DMS79 treated with DMSO at 0.1 percent for 48 hours (cell line): Measurements from ENCODE around the gene DNM1L.
A peak's percentile ranks its signal among the peaks of the same experiment; 100 is the strongest.

Experiments used
- DNase-seq: peaks from one replicate; lab custom pipeline; 2025; lab: John Stamatoyannopoulos, UW

Gene DNM1L

GRCh38 chr12:32679091-32679919 is at the start of gene DNM1L:
DNM1L (plus strand) TSS chr12:32679301; CDS start chr12:32679364, 63 bp downstream.
- DNase-seq: peak; percentile 91

- DNase-seq: no peak
Observed at GRCh38 chr12:32641287-32641901, 37.7 kb upstream of the DNM1L start.

GRCh38 chr12:32644431-32644830 is 34.7 kb upstream of the DNM1L start:
- no peak for DNase-seq

- DNase-seq: no peak
Observed at GRCh38 chr12:32647275-32647674, 31.8 kb upstream of the DNM1L start.

- DNase-seq: no peak
Observed at GRCh38 chr12:32650508-32650907, 28.6 kb upstream of the DNM1L start.

DNA sequence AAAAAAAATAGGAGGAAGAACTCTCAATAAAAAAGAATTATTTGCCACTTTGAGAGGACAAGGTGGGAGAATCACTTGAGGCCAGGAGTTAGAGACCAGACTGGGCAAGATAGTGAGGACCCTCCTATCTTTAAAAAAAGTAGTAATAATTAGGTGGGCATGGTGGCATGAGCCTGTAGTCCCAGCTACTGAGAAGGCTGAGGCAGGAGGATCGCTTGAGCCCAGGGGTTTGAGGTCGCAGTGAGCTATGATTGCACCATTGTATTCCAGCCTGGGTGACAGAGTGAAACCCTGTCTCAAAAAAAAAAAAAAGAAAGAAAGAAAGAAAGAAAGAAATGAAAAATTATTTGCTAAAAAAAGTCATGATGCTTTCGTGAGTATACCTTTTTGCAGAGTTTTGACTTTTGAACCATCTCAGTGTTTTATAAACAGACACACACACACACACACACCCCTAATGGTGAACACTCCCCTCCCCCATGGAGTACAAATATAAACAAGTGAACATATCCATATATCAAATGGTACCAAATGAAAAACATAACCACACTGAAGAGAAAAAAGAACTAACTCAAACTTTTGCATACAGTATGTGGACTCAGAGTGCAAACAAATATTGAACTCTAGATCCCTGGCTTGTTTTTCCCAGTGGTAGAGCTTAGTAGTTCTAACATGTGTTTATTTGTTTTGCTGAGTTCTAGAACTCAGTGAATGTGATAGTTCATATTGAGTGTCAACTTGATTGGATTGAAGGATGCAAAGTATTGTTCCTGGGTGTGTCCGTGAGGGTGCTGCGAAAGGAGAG is 27.7 kb upstream of the DNM1L start:
- no peak for DNase-seq

DNA sequence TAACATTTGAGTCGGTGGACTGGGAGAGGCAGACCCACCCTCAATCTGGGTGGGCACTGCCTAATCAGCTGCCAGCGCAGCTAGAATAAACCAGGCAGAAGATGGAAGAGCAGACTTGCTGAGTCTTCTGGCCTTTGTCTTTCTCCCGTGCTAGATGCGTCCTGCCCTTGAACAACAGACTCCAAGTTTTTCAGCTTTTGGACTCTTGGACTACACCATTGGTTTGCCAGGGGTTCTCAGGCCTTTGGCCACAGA is 27.2 kb upstream of the DNM1L start:
- DNase-seq: no peak

- DNase-seq: no peak
Observed at GRCh38 chr12:32659908-32660440, 19.1 kb upstream of the DNM1L start.

GRCh38 chr12:32661706-32662105 is 17.4 kb upstream of the DNM1L start:
- no peak for DNase-seq

DNA sequence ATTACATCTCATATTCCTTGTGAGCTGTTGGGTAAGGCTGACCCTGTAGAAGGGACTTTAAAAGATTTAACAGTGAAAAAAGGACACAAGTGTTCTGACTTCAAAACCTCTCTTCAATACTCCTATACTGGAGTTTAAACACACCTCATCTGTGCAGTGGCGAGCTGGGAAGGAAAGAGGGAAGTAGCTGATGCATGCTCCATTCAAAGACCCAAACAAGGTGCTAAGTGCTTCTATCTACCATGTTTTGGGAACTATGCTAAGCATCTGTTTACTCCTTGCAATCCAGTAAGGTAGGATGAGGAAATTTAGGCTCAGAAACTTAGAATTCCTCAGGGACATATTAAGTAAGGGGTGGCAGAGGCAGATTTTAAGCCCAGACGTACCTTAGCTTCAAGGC is 16.4 kb upstream of the DNM1L start:
- DNase-seq: no peak

DNA sequence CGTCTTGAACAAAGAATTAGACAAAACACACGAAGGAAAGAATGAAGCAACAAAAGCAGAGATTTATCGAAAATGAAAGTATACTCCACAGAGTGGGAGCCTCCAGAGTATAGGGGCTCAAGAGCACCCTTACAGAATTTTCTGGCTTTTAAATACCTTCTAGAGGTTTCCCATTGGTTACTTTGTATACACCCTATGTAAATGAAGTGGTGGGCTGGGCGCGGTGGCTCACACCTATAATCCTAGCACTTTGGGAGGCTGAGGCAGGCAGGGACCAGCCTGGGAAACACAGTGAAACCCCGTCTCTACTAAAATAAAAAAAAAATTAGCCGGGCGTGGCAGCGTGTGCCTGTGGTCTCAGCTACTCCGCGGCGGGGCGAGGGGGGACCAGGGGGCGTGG is 13.1 kb upstream of the DNM1L start:
- DNase-seq: no peak

- DNase-seq: no peak
Observed at GRCh38 chr12:32669584-32669983, 9.5 kb upstream of the DNM1L start.

DNA sequence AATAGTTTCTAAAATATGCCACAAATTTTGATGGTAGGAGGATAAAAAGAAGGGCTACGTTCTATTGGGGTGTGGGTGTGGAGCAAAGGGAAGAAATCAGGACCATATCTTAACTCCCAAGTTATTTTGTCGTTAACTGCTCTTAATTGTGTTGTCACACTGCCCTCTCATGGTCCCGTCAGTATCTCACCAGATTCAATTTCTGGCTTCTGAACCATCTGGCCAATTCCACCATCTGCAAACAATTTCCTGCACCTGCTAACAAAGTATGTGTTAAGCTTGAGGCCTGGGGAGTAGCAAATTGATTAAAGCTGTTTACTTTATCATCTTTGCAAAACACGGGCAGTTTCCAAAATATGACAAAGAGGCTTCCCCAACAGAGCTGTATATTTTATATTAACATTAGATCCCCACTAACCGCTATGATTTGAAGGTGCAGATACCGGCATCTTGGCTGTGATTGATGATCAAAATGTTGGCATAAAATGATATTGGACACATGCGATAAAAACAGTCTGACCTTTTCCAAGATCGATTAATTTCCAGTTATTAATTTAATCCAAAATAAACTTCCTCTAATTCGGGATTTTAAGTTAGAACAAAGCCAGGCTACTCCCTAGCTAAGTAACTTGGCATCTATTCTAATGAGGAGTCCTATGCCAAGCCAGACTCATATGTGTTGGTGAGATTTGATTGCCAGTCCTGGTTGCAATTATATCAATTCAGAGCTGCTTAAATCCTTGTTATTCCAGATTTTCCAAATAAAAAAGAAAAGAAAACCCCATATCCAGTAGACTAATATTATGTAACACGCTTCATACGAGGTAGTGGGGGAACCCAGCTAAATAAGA is 6.9 kb upstream of the DNM1L start:
- peak; percentile 19 for DNase-seq

GRCh38 chr12:32679920-32680237 is 778 bp downstream of the DNM1L start:
- DNase-seq: peak; percentile 49

DNA sequence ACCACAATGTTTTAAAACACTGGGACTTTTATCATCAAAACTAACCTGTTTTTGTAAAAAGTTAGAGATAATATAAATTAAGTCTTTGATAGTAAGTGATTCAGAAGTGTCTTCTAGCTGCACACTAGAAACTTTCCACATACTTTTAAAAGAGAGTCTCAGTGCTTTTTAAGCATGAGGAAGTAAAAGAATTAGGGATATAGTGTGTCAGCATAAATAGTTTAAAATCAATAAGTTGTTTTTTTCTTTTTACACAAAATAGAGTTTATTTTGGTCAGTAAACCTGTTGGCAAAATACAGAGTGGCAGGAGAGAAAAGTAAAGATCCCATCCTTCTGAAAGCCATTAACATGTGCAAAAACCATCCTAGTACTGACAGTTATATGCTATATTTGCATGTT is 1.7 kb downstream of the DNM1L start:
- DNase-seq: no peak

DNA sequence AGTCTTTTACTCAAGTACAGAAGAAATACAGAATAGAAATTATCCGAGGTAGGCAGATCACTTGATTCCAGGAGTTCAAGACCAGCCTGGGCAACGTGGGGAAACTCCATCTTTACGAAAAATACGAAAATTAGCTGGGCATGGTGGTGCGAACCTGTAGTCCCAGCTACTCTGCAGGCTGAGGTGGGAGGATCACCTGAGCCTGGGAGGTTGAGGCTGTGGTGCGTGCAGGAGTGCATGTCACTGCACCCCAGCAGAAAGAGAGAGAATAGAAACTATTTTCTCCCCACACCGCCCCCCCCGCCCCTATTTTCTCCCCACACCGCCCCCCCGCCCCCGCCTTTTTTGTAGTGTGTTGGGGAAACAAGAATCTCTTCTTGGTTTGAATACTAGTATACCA is 2.2 kb downstream of the DNM1L start:
- no peak for DNase-seq

- DNase-seq: no peak
Observed at GRCh38 chr12:32686340-32686739, 7.2 kb downstream of the DNM1L start.

GRCh38 chr12:32688786-32689185 is 9.7 kb downstream of the DNM1L start:
- DNase-seq: no peak

DNA sequence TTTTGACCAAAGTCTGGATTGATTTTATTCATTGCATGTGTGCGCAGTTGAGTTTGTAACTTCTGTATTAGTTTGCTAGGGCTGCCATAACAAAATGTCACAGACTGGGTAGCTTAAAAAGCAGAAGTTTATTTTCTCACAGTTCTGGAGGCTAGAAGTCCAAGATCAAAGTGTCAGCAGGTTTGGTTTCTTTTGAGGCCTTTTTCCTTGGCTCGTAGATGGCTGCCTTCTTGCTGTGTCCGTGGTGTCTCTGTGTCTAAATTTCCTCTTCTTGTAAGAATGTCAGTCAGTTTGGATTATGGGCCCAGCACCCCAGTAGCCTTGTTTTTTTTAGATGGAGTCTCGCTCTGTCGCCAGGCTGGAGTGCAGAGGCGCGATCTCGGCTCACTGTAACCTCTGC is 11.8 kb downstream of the DNM1L start:
- DNase-seq: no peak

DNA sequence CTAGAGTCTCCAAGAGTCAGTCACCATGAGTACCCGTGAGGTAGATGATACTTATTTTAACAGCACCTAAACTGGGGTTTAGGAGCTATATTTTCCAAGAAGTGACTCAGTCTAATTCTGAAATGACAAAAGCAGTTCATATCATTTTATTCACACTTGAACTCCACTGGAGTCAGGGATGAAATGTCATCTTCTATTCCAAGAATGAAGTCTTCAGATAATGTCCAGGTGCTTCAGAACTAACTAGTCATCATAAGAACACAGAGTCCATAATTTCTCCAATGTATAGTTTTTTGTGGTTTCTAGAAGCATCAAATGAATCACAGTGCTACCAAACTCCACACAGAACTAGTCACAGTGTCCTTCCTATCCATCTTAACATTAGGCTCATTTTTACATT is 13.3 kb downstream of the DNM1L start:
- no peak for DNase-seq

- no peak for DNase-seq
Observed at GRCh38 chr12:32693036-32693435, 13.9 kb downstream of the DNM1L start.

GRCh38 chr12:32695787-32696186 is 16.7 kb downstream of the DNM1L start:
- DNase-seq: no peak
